ENCODE data around the gene ADGRB3. TPM values are rescaled to one million over a fixed set of nuclear protein-coding genes. Genes with fewer than 3 reads are reported as not detected.
A peak's percentile ranks its signal among the peaks of the same experiment; 100 is the strongest.

Gene ADGRB3
- 3.6 and 3.8 TPM in 2 replicates for total RNA-seq (2014; rRNA removed; shearing (Covaris generic))
- polyA plus RNA-seq (2015; cell fraction: cytosol; rRNA removed), result 2.6 and 3.9 TPM in 2 replicates
- polyA plus RNA-seq (2015; cell fraction: nucleus; rRNA removed), result 4.7 and 7.2 TPM in 2 replicates

DNA sequence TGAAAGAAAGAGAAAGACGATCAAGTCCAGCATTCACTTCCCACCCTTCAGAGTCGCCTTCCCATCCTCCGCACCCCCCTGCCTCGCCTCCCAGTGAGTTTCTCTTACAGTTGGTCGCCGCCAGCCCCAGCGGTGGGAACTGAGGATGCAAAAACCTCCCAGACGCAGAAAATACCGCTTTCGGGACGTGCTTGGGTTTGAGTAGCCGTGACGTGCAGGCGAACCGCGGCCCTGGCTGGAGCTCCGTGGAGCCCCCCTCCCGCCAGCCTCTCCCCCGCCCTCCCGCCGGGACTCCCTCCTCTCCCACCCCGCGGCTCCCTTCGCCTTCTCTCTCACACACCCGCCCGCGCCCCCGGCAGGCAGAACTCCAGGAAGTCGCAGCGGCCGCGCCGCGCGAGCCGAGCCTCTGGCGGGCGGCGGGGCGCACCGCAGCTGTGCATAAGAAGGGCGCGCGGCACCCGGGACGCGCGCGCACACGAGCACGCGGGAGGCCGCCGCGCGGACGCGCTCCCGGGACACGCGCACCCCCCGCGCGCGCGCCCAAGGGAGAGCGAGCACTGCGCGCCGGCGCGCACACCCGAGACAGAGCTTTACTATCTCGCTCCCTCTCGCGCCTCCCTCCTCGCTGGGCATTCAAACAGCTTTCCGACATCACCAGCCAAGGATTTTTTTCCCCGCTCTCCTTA is at the start of gene ADGRB3:
TSS of gene ADGRB3 (plus strand) at position 557 of the 686 bp plus-strand sequence. CDS start 3,394 bp downstream, outside the sequence.
- in situ Hi-C loops (cut with HindIII; ENCODE audit: low pct_unique_long_range_greater_than_20kb, low sequenced_read_pairs), result no loop called here
- peak; percentile 82 for DNase-seq (ENCODE audit: low read depth, low spot score)

DNA sequence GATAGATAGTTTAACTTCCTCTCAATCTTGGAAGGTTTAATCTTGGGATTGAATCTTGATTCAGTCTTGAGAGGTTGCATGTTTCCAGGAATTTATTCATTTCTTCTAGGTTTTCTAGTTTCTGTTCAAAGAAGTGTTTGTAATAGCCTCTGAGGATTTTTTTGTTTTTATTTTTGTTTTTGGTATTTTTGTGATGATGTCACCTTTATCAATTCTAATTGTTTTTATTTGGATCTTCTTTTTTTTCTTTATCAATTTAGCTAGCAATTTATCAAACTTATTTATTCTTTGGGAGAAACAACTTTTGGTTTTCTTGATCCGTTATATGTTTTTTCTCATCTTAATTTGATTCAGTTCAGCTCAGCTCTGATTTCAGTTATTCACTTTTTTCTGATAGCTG is 41.5 kb upstream of the ADGRB3 start:
- in situ Hi-C loops (cut with HindIII; ENCODE audit: low pct_unique_long_range_greater_than_20kb, low sequenced_read_pairs), result no loop called here
- no peak for DNase-seq (ENCODE audit: low read depth, low spot score)

DNA sequence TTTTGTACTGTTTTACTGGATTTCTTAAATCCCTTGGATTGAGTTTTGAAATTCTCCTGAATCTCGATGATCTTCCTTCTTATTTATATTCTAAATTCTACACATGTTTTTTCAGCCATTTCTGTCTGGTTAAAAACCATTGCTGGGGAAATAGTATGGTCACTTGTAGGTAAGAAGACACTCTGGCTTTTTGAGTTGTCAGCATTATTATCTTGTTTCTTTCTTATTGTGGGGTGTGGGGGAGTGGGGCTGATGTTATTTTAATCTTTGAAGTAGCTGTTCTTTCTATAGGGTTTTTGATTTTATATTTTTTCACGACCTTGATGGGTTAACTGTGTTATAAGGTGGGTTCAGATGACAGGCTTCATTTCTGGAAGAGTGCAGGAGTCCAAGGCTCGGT is 37.4 kb upstream of the ADGRB3 start:
- in situ Hi-C loops (cut with HindIII; ENCODE audit: low pct_unique_long_range_greater_than_20kb, low sequenced_read_pairs), result no loop called here
- DNase-seq (ENCODE audit: low read depth, low spot score), result no peak

DNA sequence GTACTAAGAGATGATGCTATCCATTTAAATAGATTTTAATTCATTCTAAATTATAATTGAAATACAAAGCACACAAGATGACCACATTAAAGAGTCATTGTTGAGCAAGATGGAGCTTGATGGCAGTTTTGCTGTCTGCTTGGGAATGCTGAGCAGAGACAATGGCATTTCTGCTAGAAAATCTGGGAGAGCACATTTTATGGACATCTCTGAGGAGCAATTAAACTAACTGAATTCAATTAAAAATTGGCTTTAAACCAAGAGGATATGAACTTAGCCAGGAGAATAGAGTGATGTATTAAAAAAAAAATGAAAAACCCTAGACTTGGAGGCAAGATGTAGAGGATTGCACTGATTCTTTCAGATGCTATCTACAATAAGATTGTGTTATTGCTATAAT is 19.1 kb upstream of the ADGRB3 start:
- in situ Hi-C loops (cut with HindIII; ENCODE audit: low pct_unique_long_range_greater_than_20kb, low sequenced_read_pairs), result no loop called here
- DNase-seq (ENCODE audit: low read depth, low spot score), result no peak

DNA sequence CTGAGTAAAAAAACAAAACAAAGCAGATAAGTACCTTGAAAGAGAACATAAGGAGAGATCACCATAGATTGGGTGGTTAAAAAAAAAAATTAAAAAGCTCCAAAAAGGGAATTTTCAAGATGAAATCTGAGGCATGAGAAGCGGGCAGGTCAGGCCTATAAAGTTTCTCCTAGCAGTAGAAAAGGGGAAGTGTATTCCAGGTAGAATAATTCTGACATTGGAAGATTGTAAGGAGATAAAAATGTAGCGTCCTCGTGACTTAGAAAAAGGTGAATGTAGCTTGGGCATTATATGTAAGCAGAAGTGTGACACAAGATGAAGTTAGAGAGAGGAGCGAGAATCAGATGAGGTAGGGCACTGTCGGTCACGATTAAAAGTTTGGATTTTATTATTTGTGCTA is 9.1 kb upstream of the ADGRB3 start:
- DNase-seq (ENCODE audit: low read depth, low spot score), result no peak
- in situ Hi-C loops (cut with HindIII; ENCODE audit: low pct_unique_long_range_greater_than_20kb, low sequenced_read_pairs), result no loop called here

DNA sequence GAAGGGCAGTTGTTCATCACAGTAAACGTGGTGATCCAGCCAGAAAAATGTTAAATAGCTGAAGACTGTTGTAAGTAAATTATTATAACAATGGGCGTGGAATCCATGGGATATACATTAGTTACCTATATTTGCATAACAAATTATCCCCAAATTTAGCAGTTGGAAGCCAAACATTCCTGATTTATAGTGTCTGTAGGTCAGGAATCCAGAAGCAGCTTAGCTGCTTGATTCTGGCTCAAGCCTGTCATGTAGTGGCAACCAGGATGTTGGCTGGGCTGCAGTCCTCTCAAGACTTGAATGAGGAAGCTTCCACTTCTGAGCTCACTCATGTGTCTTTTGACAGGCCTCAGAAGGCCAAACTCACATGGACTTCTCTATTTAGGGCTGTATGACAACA is 6.9 kb upstream of the ADGRB3 start:
- in situ Hi-C loops (cut with HindIII; ENCODE audit: low pct_unique_long_range_greater_than_20kb, low sequenced_read_pairs), result no loop called here
- DNase-seq (ENCODE audit: low read depth, low spot score), result no peak

DNA sequence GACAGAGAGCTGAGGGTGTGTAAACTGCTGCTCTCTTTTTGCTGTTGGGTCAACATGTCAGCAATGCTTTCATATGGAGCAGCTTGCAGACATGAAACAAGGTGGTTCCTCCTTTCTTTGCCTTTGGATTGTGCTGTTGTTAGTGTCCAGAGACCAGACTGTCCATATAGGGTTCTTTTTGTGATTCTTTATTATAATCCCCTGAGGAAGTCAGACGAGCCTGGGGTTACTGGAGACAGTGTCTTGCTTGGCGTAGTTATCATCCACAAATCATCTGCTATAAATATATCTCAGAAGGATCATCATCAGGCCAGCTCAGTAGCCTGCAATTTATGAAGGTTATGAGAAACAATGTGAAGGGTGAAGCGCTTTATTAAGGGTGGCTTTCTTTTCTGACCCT is 2.3 kb upstream of the ADGRB3 start:
- in situ Hi-C loops (cut with HindIII; ENCODE audit: low pct_unique_long_range_greater_than_20kb, low sequenced_read_pairs), result no loop called here
- DNase-seq (ENCODE audit: low read depth, low spot score), result no peak

DNA sequence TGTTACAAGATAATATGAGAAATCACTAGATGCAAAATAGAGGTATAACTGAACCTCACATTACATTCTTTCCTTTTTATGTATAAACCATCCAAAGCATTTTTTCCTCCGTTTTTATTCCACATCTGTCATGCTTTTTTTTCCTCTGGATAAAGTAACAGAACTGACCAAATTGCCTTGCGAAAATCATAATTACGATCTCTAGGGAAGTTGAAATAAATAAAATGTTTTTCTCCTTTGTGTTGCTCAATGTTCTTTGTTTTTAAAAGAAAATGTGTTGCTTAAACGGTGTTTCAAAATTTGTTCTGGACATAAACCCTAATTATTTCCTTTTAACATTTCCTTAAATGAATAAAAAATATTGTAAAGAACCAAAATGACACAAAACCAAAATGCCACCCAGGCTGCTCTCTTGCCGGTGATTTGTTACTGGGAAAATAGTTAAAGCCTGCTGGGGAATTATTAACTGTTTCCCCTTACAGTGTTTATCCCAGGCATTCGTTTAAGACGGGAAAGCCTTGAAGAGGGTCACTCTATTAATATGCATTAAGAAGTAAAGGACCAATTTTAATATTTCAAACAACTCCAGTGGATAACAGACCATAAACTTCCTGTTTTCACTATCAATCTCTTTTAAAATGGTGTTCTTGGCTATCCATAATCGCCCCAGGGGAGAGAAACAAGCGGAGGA is 1.7 kb upstream of the ADGRB3 start:
- in situ Hi-C loops (cut with HindIII; ENCODE audit: low pct_unique_long_range_greater_than_20kb, low sequenced_read_pairs), result no loop called here

DNA sequence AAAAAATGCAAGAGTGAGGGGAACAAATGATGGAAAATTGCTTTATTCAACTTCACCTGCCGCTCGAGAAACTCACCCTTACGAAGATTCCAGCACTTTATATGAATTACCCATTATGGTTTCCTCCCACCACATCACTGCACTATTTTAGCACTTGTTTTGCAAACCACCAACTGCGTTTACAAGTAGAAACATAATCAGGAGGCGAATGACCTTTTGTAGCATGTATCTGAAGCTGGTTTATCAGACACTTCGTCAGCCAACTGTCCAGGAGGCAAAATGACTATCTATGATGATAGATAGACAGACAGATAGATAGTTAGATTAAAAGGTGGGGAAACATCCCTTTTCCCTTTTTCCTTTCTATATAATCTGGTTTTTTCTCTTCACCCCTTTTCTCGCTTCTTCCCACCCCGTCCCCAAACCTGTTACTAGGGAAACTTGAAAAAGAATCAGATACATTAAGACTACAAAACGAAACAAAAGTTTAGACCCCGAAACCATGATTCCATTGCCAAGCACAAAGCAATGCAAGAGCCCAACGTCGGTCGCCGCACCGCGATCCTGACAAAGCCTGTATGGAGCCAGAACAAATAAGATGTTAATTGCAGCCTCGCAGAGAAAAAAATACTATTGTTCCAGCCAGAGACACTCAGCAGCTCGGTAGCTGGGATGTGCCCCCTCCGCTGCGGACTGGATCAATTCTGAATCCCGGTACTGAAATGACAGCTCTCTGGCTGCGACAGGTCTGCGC is 933 bp upstream of the ADGRB3 start:
- in situ Hi-C loops (cut with HindIII; ENCODE audit: low pct_unique_long_range_greater_than_20kb, low sequenced_read_pairs), result no loop called here
- DNase-seq (ENCODE audit: low read depth, low spot score), result peak; percentile 38

More for the DNA sequence above, 1.7 kb upstream of the ADGRB3 start:
- no peak for DNase-seq (ENCODE audit: low read depth, low spot score)

DNA sequence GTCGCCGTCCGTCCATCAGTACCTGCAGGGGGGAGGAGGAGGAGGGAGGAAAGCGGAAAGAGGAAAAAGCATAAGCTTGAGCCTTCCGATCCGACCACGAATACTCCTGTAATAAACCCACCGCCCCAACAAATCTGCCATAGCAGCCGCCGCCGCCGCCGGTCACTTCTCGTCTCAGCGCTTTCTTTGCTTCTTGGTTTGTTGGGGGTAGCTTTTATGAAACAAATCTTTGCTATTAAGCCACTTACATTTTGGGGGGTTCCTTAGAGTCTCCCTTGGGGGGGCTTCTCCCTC is 277 bp downstream of the ADGRB3 start:
- DNase-seq (ENCODE audit: low read depth, low spot score), result no peak
- in situ Hi-C loops (cut with HindIII; ENCODE audit: low pct_unique_long_range_greater_than_20kb, low sequenced_read_pairs), result no loop called here

DNA sequence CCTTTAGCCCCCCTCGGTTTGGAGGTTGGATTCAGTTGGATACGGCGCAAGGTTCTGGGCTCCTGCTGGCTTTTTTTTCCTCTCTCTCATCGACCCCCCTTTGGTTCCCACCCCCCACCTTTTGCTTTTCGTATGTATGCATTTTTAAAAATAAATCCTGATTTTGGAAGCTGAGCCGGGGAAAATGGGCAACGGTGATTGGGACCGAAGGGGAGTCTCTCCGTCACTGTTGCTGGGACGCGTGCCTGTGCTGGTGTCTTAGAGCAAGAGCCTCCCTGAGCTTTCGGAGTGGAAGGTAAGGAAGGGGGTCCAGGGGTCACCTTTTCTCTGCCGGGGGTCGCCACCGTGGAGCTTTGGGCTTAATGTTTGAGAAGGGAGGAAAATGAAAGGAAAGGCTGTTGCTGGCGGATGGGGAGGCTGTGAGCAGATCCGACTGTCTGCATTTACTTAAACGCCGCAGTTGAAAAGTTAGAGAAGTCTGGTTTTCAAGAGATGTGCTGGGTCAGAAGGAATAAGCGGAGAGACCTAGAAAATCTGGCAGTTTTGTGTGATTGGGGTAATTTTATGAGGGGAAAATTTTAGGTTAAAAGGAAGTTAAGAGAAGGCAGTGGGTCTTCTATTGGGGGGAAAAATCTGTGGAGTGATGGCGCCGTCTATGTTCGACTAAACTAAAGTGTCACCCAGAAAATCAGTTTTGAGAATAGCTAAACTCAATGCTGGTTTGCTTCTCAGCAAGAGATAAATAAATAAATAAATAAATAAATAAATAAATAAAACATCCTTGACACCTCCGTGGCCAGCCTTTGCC is 828 bp downstream of the ADGRB3 start:
- in situ Hi-C loops (cut with HindIII; ENCODE audit: low pct_unique_long_range_greater_than_20kb, low sequenced_read_pairs), result no loop called here
- DNase-seq (ENCODE audit: low read depth, low spot score), result peak; percentile 59

DNA sequence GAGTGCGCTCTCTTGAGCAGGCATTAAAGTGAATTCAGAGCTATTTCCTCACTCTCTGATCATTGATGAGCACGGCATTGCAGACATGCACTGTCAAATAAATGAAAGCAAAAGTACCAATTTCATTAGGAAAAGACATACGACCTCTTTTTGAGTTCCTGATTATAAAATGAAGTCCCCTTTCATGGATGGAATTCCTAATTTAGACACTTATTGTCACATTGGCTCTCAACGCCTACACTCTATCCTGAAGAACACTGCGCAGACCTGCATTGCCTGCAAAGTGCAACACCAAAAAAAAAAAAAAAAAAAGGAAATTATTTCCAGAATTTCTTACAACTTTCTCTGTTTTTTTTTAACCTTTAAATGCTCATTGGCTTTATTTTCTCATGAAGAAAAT is 1.6 kb downstream of the ADGRB3 start:
- DNase-seq (ENCODE audit: low read depth, low spot score), result no peak
- in situ Hi-C loops (cut with HindIII; ENCODE audit: low pct_unique_long_range_greater_than_20kb, low sequenced_read_pairs), result no loop called here

DNA sequence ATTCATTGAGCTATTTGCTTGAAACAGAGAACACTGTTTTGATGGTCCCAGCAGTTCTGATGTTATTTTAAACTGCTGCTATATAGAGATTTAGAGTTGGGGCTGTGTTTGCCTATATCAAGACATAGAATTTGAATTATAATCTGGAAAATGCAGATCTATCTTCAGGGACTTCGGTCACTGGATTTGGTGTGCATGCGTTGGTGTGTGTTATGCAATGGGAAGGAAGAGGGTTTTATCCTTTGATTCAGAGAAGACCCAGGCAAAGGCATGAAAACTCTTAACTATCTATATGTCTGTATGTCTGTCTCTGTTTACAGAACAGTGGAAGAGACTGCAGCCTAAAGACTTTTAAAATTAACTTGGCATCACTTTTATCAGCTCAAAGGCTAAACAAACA is 2.0 kb downstream of the ADGRB3 start:
- in situ Hi-C loops (cut with HindIII; ENCODE audit: low pct_unique_long_range_greater_than_20kb, low sequenced_read_pairs), result no loop called here
- DNase-seq (ENCODE audit: low read depth, low spot score), result no peak

DNA sequence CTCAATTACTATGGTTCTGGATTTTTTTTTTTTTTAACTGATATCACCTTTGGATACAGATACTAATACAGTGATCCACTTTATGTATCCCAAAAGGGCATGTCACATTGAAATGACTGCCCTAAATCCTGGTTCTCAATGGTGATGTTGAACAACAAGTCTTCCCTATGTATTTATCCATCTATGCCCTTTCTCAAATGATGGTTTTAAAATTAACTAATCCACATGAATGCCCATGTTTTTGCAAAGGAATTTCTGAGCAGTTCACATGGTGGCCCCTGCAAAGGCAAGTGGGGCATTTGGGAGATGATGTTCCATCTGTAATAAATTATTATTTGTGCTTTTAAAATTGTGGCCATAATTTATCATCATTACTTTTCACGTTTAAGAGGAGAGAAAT is 2.7 kb downstream of the ADGRB3 start:
- in situ Hi-C loops (cut with HindIII; ENCODE audit: low pct_unique_long_range_greater_than_20kb, low sequenced_read_pairs), result no loop called here

DNA sequence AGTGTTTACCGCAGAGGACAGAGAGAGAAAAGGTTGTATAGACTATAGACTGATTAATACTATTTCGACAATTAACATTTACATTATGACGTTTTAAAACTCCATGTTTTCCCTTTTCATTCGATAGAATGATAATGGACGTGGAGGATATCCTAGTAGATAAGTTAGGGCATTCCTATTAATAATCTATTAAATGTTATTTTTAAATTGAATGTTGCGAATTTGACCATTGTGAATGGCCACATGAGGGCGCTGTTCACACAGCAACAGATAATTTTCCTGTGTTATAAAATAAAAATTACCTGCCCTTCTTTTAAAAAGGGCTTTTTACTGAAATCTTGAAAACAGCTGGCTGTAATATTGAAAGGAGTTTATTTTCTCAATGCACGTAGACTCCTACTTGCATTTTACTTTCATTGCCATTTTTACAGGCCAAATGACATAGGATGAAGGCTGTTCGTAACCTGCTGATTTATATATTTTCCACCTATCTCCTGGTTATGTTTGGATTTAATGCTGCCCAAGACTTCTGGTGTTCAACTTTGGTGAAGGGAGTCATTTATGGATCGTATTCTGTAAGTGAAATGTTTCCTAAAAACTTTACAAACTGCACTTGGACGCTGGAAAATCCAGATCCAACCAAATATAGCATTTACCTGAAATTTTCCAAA is 3.3 kb downstream of the ADGRB3 start:
- DNase-seq (ENCODE audit: low read depth, low spot score), result peak; percentile 42
- in situ Hi-C loops (cut with HindIII; ENCODE audit: low pct_unique_long_range_greater_than_20kb, low sequenced_read_pairs), result no loop called here

More for the DNA sequence above, 2.7 kb downstream of the ADGRB3 start:
- DNase-seq (ENCODE audit: low read depth, low spot score), result no peak

DNA sequence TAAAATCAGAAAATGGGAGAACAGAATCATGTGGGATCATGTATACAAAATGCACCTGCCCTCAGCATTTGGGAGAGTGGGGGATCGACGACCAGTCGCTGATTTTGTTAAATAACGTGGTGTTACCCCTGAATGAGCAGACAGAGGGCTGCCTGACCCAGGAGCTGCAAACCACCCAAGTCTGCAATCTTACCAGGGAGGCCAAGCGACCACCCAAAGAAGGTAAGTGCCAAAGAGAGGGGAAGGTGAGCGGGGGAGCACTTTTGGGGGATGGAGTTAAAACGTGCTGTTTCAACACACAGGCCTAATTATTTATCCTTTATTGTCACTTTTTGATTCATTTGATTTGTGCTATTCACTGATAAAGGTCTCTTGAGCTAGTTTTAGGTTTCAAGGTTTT is 4.1 kb downstream of the ADGRB3 start:
- in situ Hi-C loops (cut with HindIII; ENCODE audit: low pct_unique_long_range_greater_than_20kb, low sequenced_read_pairs), result no loop called here
- DNase-seq (ENCODE audit: low read depth, low spot score), result no peak

DNA sequence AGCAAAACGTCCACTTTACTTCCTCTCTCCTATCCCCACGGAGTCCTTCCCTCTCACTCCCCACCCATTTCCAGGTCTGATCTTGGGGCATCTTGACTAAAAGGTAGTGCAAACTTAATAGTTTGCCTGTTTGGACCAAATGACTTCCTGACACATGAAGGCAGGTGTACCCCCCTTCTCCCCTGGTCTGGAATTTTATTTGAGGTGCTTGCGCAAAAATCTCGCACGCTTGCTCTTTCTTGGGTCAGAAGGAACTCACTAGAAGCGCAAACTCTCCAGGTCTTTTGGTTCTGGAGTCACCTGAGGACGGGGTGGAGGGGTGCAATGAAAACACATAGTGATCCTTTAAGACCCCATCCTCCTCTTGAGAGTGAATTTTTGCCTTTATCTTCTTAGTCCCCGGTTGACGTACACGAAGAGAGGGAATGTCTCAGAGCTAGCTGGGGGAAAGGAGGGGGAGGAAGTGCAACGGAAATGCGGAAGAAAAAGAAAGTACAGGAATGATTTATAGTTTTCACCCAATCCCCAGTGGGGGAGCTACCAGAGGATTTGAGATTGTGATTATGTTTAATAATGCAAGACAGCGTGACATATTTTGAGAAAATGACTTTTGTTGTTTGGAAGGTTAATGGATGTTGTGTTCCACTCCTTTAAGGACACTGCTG is 4.9 kb downstream of the ADGRB3 start:
- in situ Hi-C loops (cut with HindIII; ENCODE audit: low pct_unique_long_range_greater_than_20kb, low sequenced_read_pairs), result no loop called here

More for the DNA sequence above, 4.9 kb downstream of the ADGRB3 start:
- DNase-seq (ENCODE audit: low read depth, low spot score), result no peak

All from SK-MEL-5 (cell line).